HG03280 (cell line): ENCODE data around the gene LCE2C.
"Not testable (repeated sequence)": the region's sequence is repeated elsewhere in the genome, so short reads cannot be mapped to it uniquely, and the experiment has no call there.

Experiments
- ATAC-seq: cut with Tn5 transposase; IDR thresholded peaks from one replicate; pipeline ENCODE4 v1.9.1; 2021; ENCODE audit warnings: mild to moderate bottlenecking, moderate library complexity; ENCODE audit not compliant: unreplicated experiment

Gene LCE2C, protein sequence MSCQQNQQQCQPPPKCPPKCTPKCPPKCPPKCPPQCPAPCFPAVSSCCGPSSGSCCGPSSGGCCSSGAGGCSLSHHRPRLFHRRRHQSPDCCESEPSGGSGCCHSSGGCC

DNA sequence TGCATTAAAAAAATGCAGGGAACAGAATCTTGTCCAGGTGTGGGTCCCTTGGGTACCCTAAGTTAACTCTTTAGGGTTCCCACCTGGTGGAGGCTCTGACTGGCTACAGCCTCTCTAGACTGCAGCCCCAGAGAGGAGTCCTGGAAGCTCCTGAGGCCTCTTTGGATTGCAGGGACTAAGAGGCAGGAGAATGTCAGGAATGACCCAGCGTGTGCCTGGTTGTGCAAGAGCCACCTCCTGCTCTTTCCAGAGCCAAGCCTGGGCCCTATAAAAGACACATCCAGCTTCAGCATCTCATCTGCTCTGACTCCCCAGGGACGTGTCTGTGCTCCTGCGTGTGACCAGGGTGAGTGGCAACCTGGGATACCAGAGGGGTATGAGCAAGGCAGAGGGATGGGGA, at the start of gene LCE2C:
Gene LCE2C (plus strand): TSS at position 297 of the 400 bp plus-strand sequence. CDS start 737 bp downstream, outside the sequence.
- not testable (repeated sequence) for ATAC-seq

DNA sequence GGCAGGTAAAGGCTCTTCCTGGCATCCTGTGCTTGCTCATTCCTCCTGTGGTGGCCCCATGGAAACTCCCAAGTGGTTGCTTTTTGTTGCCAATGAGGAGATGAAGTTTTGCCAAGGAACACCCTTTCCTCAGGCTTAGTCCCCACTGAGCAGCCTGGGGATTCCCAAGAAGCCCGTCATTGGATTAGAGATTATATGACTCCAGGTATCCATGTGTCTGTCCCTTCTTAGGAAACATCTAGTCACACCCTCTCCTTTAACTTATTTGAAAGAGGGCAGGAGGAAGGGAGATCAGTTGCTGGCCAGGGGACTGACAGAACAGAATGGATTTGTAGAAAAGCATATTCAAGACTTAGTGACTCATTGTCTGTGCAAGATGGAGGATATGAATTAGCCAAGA, 48.3 kb upstream of the LCE2C start:
- no peak for ATAC-seq

DNA sequence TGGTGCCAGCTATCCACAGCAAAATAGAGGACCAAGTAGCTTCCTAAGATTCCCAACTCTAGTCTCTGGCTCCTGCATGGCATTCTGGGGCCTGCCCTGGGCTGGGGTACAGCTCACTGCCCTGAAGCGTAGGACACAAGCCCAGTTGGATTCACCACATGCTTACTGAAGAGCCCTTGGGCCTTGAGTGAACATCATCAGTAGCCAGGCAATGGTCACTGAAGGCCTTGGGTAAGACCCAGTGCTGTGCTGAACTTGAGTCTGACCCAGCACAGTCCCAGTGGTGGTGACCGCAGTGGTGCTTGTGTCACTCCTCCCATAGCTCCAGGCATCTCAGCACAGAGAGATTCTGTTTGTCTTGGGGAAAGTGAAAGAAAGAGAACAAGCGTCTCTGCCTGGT, 44.5 kb upstream of the LCE2C start:
- no peak for ATAC-seq

DNA sequence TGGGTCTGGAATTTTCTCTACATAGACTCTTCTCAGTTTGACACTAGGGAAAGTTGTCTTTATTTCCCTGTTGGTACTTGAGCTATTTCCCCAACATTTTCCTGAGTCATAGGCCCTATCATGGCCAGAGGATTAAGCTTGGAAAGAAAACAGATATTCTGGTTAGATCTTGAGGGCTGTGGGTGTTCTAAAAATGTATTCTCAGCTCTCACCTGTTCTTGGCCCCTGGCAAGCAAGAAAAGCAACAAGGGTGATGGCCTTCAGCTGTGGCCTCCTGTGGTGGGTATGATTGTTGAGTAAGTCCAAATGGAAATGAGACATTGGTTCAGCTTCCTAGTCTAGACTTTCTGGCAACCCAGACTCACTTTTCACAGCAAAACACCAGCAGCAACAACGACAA, 34.7 kb upstream of the LCE2C start:
- ATAC-seq: no peak

DNA sequence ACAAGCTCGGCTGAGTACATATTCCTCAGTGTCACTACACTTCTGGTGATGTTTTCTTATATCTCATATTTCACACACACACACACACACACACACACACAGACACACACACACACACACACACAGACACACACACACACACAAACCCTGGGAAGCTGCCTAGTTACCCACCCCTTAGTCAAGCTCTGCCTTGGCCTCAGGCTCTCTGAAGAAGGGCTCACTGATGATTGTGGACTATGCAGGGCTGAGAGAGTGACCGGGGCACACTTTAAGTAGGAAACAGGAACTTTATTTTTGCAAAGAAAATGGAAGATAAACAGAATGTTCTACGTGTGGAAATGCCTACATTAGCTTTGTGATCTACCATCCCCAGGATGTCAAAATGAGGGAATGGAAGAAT, 31.1 kb upstream of the LCE2C start:
- ATAC-seq: no peak

DNA sequence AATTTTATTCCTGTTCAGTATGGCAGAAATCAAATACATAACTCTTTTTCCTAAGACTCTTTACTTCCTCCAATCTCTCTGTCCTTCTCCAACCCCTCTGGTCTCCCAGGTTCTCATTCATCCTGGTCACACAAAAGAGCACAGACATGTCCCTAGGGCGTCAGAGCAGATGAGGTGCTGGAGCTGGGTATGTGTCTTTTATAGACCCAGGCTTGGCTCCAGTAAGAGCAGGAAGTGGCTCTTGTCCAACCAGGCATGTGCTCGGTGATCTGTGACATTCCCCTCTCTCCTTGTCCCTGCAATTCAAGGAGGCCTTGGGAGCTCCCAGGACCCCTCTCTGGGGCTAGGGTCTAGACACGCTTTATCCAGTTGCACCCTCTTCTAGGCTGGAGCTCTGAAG, 29.9 kb upstream of the LCE2C start:
- no peak for ATAC-seq

DNA sequence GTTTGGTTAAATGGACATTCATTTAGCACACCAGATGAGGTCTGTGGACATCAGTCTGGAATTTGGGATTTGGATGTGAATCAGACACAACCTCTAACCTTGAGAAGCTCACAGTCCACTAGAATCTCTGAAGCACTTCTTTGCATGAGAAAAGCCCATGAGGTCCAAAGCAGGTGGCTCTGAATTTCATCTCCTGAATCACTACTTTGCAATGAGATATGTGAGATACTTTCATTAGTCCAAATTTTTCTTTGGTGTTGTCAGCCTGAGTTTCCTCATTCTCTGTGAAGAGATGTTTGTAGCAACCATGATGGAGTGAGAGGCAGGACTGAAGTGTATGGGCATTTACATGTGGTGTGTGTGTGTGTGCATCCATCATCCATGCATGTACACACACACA, 28.4 kb upstream of the LCE2C start:
- ATAC-seq: no peak

DNA sequence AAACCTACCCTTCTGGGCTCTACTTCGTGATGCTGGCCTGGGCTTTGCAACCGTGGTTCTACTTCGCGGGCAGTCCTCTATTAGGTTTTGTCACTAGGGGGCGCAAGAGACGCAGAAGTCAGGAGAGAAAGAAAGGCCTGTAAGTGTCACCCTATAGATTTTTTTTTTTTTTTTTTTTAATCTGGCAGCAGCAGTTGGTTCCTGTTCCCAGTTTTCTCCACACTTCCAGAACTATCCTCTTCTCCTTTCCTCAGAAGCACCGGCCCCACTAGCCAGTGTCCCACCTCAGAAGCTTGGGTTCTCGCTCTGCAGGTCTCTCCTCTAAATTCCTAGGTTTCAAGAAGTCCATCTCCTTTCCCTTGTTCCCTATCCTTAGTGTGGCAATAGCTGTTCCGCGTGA, 21.0 kb upstream of the LCE2C start:
- no peak for ATAC-seq

DNA sequence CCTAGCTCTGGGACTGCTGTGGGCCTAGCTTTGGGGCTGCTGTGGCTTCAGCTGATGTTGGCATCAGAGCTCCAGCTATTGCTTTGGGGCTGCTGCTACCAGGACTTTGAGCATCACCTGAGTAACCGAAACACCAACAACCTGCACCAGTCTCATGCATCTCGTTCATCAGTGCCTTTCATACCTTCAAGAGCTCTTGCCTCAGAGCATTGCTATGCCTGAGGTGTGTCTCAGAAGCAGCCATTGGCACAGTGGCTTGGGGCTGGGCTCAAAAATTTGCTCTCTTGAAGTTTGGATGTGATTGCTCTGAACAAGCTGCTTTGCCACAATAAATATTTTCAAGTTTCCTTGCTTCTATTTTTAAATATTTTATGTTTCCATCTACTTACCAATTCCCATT, 18.6 kb upstream of the LCE2C start:
- ATAC-seq: no peak

DNA sequence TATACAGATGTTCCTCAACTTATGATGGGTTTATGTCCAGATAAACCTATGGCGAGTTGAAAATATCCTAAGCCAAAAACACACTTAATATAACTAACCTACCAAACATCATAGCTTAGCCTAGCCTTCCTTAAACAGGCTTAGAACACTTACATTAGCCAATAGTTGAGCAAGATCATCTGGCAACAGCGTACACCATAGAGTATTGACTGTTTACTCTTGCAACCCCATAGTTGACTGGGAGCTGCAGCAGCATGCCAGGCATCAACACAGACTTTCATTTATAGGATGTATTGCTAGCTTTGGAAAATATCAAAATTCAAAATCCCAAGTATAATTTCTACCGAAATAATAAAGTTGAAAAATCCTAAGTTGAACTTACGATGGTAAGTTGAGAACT, 17.4 kb upstream of the LCE2C start:
- ATAC-seq: no peak

DNA sequence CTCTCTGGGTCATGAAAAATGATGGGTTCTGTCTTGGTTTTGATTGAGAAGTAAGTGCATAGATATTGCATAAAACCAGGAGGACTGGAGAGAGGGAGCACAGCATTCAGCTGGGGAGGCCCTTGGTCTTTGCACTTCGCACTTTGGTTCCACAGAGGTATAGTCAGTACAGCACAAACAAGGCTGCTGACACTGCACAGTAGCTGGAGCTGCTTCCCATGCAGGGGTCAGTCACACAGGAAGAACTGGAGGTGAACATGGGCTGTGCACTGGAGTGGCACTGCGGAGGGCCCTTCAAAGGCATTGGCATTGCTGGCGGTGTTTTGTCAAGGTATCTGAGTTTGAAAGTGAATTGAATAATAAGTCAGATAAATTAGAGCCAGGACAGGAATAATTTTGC, 16.4 kb upstream of the LCE2C start:
- ATAC-seq: no peak

DNA sequence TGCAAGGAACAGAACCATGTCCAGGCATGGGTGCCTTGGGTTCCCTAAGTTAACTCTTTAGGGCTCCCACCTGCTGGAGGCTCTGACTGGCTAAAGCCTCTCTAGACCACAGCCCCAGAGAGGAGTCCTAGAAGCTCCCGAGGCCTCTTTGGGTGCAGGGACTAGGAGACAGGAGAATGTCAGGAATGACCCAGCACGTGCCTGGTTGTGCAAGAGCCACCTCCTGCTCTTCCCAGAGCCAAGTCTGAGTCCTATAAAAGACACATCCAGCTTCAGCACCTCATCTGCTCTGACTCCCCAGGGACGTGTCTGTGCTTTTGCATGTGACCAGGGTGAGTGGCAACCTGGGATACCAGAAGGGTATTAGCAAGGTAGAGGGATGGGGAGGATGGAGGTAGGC, 12.0 kb upstream of the LCE2C start, which contains the start of gene LCE2D:
Gene LCE2D (plus strand): TSS at position 283 of the 400 bp plus-strand sequence. CDS start 726 bp downstream, outside the sequence.
- no peak for ATAC-seq

DNA sequence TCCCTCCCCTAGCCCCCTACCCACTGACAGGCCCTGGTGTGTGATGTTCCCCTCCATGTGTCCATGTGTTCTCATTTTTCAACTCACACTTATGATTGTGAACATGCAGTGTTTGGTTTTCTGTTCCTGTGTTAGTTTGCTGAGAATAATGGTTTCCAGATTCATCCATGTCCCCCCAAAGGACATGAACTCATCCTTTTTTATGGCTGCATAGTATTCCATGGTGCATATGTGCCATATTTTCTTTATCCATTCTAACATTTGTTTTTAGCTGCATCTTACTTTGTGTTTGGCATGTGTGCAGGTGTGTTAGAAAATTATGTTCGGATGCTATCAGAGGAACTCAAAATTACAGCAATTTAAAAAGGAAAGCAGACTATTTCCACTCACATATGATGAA, 8.9 kb upstream of the LCE2C start:
- not testable (repeated sequence) for ATAC-seq

DNA sequence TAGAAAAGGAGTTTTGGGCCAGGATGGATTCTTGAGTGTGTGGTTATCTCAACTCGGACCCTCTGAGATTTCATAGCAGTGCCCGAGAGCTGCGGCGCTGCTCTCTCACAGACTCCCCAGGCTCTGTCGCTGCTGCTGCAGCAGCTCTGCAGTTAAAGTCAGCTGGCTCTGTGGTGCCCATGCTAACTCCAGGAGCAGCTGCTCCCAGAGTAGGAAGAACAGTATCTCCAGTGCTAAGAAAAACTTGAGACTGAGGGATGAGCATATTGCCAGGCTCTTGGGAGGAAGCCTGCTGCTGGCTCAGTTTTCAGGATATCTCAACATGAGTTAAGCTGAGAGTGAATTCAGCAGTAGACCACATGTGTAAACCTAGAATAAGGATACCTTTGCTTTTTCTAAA, 7.4 kb upstream of the LCE2C start:
- ATAC-seq: no peak

DNA sequence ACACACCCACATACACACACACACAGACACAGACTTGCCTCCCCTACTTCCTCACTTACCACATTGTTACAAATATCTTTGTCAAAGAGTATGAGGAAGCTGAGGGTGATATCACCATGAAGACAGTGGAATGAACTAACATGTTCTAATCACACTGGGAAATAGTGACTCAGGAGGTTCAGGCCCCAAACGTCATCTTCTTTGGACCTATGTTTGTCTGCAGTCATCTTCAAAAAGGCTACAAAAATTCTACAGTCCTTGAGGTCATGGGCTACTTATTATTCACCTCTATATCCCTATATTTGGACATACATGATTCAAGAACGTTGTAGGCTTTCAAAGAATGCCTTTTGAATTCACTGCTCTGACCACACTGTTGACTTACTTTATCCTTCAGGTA, 2.1 kb upstream of the LCE2C start:
- ATAC-seq: no peak

DNA sequence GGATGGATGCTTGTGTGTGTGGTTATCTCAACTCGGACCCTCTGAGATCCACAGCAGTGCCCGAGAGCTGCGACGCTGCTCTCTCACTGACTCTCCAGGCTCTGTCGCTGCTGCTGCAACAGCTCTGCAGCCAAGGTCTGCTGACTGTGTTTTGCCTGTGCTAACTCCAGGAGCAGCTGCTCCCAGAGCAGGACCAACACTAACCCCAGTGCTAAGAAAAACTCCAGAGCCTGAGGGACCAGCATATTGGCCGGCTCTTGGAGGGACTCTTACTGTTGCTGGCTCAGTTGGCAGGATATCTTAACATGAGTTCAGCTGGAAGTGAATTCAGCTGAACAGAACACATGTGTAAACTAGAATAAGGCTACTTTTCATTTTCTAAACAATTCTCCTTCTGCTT, 4.4 kb downstream of the LCE2C start:
- ATAC-seq: no peak

DNA sequence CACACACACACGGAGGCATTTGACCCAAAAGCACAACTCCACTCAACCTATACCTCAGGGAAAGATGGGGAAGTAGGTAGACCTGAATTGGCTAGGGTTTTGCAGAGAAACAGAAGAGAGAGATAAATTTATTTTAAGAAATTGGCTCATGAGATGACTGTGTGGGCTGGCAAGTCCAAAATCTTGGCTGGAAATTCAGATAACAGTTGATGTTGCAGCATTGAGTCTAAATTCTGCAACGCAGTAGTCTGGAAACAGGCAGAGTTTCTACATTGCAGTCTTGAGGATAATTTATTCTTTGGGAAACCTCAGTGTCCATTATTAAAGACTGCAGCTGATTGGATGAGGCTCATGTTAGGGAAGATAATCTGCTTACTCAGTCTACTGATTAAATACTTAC, 6.5 kb downstream of the LCE2C start:
- ATAC-seq: no peak

DNA sequence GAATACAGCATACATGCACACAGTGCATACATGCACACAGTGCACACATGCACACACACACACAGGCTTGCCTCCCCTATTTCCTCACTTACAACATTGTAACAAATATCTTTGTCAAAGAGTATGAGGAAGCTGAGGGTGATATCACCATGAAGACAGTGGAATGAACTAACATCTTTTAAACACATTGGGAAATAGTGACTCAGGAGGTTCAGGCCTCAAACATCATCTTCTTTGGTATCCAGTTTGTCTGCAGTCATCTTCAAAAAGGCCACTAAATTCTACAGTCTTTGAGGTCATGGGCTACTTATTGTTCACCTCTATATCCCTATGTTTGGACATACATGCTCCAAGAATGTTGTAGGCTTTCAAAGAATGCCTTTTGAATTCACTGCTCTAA, 8.8 kb downstream of the LCE2C start:
- no peak for ATAC-seq

DNA sequence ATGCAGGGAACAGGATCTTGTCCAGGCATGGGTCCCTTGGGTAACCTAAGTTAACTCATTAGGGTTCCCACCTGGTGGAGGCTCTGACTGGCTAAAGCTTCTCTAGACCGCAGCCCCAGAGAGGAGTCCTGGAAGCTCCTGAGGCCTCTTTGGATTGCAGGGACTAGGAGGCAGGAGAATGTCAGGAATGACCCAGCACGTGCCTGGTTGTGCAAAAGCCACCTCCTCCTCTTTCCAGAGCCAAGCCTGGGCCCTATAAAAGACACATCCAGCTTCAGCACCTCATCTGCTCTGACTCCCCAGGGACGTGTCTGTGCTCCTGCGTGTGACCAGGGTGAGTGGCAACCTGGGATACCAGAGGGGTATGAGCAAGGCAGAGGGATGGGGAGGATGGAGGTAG, 10.7 kb downstream of the LCE2C start, which contains the start of gene LCE2B:
Gene LCE2B (plus strand): TSS at position 301 of the 400 bp plus-strand sequence. CDS start 721 bp downstream, outside the sequence.
- ATAC-seq: not testable (repeated sequence)

DNA sequence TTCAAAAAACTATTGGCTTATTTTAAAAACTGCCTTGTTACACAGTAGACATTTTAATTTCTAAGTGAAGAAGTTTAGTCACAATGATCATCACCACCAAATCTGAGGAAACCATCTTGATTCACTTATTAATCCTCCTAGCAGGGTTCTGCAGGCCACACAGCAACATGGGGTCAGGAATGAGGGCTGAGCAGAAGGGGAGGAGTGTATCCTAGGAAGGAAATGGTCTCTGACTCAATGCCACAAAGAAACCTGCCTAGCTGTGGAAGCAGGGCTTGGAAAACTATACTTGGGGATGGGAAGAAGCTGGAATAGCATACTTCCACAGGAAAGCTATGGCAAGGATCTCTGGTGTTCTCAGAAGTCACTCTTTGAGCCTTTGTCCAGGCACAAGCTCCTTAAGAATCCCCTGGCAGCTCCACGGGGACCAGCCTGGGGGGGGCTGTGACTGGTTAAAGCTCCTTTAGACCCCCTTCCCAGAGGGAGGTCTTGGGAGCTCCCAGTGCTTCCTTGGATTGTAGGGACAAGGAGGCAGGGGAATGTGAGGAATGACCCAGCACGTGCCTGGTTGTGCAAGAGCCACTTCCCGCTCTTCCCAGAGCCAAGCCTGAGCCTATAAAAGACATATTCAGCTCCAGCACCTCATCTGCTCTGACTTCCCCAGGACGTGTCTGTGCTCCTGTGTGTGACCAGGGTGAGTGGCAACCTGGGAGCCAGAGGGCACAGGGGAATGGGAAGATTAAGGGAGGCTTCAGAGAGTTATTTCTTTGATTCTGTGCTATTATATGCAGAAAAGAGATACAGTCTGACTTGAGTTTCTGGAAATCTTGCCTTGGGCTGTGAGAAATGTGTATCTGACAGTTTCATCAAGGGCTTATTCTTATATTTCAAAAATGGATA, 22.9 kb downstream of the LCE2C start, which contains the start of gene LCE2A:
Gene LCE2A (plus strand): TSS at position 645 of the 900 bp plus-strand sequence. CDS start 557 bp downstream, outside the sequence.
- no peak for ATAC-seq

DNA sequence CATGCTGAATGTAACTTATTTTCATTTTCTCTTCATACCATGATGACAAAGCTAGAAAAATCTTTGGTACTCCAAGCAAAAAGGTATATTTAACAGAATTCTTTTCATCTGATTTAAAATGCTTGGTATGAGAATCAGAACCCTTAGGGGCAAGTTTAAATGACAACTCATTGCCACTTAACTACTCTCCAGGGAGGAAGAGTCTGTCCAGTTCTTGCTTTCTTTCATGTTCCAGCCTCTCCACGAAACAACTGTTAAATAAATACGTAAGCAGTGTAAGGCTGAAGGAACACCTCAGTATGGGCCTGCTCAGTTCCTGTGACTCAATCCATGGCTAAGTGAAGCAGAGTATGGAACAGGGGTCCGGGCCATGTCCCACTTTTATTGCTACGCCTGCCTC, 24.7 kb downstream of the LCE2C start:
- ATAC-seq: no peak

DNA sequence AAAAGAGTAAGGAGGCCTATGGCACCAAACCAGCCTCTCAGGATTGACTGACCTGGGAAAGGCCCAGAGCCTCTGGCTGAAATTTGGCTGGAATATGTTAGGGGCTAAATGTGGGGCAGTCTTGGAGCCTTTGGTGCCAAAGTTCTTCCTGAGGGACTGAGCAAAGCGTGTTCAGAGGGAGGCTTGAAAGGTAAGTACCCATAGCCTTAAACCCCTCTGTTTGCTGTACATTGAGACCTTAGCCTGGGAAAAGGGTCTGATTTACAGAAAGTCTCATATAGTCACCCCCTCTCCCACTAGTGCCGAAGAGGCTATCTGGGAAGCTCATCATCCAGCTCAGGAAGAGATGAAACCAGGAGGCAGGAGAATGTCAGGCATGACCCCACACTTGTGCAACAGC, 32.8 kb downstream of the LCE2C start, which contains the start of gene LCE4A:
Gene LCE4A (plus strand): TSS at position 301 of the 400 bp plus-strand sequence. CDS start 916 bp downstream, outside the sequence.
- no peak for ATAC-seq
